Epithelial cell of prostate (primary cell): ENCODE data around the gene FAM174A.

Experiments
- DNase-seq: peaks from one replicate; pipeline ENCODE4 v3.0.0-alpha.2; 2011; ENCODE audit warnings: low read depth, low spot score
- H3K27ac ChIP-seq: fragments of 450-650 bp; 2 replicates; pipeline ENCODE4 v1.5.1; 2017; ENCODE audit warnings: mild to moderate bottlenecking

Gene FAM174A

DNA sequence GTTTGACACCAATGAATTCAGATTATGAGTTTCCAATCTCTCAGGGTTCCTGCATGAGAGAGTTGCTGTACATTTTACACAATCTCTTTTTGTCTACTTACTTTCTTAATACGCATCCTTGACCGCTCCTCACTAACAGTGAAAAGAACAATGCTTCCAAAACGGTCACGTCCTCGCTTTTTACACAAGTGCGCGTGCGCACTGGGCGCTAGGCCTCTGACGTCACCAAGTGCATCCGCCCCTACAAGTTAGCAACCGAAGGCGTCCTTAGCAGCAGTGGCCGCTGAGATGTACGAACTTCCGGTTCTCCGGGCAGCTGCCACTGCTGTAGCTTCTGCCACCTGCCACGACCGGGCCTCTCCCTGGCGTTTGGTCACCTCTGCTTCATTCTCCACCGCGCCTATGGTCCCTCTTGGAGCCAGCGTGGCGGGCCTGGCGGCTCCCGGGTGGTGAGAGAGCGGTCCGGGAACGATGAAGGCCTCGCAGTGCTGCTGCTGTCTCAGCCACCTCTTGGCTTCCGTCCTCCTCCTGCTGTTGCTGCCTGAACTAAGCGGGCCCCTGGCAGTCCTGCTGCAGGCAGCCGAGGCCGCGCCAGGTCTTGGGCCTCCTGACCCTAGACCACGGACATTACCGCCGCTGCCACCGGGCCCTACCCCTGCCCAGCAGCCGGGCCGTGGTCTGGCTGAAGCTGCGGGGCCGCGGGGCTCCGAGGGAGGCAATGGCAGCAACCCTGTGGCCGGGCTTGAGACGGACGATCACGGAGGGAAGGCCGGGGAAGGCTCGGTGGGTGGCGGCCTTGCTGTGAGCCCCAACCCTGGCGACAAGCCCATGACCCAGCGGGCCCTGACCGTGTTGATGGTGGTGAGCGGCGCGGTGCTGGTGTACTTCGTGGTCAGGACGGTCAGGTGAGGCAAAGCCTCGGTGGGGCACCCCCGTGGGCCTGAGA lies at the start of gene FAM174A:
Gene FAM174A (plus strand): TSS at position 315 of the 946 bp plus-strand sequence. CDS start 157 bp downstream, at position 472.
- peak within 1 kb of the TSS; percentile 66 for H3K27ac ChIP-seq
- DNase-seq, result peak; percentile 70

- no peak overlapping the region for H3K27ac ChIP-seq
- no peak for DNase-seq
These were observed 41.2 kb upstream of the FAM174A start for GRCh38 chr5:100493996-100494395.

DNA sequence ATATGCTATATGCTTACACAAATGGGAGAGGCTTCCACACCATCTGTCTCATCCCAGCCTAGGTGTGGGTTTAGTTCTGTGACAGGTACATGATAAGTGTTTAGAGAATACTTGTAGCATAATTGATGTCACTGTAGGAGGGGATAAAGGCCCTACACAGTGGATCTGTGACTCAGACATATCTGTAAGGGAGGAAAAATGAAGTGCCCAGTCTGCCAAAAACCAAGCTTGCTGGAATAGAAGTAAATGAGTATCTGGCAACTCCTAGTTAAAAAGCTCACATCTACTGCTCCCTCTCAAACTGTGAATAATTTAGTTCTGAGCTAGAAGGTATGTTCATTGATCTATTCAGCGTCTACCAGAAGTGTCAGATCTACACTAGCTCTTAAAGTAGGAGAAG lies 38.9 kb upstream of the FAM174A start:
- no peak for DNase-seq
- no peak overlapping the region for H3K27ac ChIP-seq

DNA sequence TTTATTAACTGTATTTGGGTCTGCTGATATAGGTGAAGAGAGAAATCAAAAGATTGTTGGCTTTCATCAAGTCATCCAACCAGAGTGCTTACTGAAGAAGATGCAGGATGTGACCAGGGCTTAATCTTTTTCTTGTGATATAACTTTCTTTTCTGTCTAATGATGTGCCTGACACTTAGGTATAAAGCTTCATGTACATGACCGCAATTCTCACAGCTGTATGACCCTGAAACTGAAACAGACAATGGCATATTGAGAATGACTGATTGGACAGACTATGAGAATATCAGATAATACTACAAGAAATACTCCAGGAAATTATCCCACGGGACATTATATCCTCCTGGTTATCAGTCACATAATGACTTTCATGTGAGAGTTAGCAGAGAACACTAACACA lies 32.5 kb upstream of the FAM174A start:
- no peak overlapping the region for H3K27ac ChIP-seq
- DNase-seq, result no peak

- peak; percentile 73 for DNase-seq
- peak overlapping the region; percentile 47 for H3K27ac ChIP-seq
These were observed 29.0 kb upstream of the FAM174A start for GRCh38 chr5:100505984-100506670.

GRCh38 chr5:100516285-100516684 lies 18.9 kb upstream of the FAM174A start:
- DNase-seq, result no peak
- H3K27ac ChIP-seq, result no peak overlapping the region

DNA sequence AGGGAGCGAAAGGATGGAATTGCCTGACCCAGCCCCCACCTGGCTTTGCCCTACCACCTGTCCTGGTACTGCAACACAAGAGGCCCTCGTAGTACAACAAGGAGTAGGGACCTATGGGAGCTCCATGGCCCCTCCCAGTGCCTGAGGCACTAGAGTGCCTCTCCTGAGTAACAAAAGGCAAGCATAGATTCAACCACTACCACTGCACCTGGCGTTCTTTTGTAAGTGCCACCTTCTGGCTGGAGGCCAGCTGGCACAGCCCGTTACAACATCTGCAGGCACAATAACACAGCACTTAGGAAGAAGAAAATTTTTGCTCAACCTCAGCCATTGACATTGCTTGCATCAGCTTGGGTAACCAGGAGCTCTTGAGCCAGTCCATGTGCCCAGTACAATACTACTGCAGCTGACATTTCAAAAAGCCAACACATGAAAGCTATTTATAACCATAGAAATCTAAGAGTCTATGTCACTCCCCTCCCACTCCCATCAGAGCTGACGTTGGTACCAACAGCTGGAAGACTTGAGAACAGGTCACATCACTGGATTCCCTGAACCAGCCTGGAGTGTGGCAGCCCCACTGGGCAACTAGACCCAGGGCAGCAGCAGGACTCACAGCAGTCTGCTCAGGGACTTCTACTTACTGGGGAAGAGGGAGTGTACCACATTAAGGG lies 17.7 kb upstream of the FAM174A start:
- peak; percentile 48 for DNase-seq
- no peak overlapping the region for H3K27ac ChIP-seq

DNA sequence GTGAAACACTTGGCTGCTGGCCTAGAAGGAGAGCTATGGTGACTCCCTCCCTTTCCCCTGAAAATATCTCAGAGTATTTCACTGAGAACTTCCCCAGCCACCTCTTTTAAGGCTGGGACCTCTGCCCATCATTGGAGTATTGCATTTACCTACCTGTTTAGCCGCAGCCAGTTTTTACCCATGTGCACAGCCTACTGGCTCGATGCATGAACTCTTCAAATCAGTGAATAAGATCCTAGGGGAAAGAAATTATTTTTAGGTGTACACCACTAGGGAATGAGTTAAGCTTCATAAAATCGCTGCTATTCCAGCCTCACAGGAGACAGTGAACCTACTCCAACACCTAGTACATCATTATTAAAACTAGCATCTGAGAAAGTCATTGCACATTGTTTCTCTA lies 16.8 kb upstream of the FAM174A start:
- H3K27ac ChIP-seq, result no peak overlapping the region
- DNase-seq, result no peak

GRCh38 chr5:100519075-100519474 lies 16.1 kb upstream of the FAM174A start:
- DNase-seq, result no peak
- H3K27ac ChIP-seq, result no peak overlapping the region

DNA sequence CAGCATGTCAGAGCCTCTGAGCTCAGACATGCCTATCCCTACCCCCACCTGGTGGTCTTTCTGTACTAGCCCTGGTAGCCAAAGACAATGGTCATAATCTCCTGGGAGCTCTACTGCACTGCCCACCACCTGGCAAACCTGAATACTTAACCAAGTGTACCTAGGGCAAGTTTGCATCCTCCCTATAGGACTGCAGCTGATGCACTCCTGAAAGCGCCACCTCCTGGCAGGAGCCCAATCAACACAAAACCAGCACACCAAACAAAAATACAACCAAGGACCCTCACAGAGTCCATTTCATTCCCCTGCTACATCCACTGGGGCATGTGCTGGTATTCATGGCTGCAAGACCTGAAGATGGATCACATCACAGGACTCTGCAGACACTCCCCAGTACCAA lies 14.8 kb upstream of the FAM174A start:
- H3K27ac ChIP-seq, result no peak overlapping the region
- DNase-seq, result no peak

GRCh38 chr5:100537946-100538345 lies 2.8 kb downstream of the FAM174A start:
- DNase-seq, result no peak
- H3K27ac ChIP-seq, result no peak overlapping the region

- H3K27ac ChIP-seq, result peak overlapping the region; percentile 40
- no peak for DNase-seq
These were observed 4.3 kb downstream of the FAM174A start for GRCh38 chr5:100539519-100539918.

DNA sequence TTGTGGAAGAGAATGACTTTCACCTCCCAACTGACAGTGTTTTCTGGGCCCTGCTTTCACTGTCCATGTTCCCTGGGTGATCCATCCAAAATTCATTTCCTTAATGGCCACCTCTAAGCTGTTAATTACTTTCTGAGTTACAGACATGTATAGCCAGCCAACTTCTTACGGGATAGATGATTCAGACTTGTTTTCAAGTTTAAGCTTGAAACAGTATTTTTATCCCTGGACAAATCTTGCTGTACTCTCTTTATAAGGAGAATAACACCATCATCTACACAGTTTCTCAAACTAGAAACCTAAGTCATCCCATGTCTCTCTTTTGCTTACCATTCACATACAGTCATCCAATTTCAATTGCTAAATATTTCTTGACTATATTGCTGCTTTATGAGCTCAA lies 6.9 kb downstream of the FAM174A start:
- H3K27ac ChIP-seq, result peak overlapping the region; percentile 32
- no peak for DNase-seq

- H3K27ac ChIP-seq, result no peak overlapping the region
- no peak for DNase-seq
These were observed 10.8 kb downstream of the FAM174A start for GRCh38 chr5:100546001-100546400.

DNA sequence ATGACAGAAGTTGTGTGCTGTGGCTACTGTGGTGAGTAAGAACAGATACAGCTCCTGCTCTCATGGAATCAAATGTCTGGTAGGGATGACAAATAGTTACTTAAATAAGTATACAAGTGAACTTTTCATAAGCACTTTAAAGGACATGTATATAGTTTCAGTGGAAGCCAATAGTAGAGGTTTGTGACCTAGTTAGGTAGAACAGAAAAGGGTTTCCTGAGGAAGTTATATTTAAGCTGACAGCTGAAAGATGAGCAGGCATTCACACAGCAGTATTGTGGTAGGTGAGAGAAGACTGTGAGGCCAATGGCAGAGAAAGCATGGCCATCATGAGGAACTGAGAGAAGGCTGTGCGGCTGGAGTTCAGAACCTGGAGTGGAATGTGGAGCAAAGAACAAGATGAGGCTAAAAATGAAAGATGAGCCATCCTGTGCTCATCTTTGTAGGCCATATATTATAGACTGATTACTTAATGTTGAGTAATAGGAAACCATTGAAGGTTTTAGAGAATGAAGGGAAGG lies 15.4 kb downstream of the FAM174A start:
- no peak for DNase-seq
- peak overlapping the region; percentile 61 for H3K27ac ChIP-seq

GRCh38 chr5:100551183-100551582 lies 16.0 kb downstream of the FAM174A start:
- no peak for DNase-seq
- peak overlapping the region; percentile 61 for H3K27ac ChIP-seq

DNA sequence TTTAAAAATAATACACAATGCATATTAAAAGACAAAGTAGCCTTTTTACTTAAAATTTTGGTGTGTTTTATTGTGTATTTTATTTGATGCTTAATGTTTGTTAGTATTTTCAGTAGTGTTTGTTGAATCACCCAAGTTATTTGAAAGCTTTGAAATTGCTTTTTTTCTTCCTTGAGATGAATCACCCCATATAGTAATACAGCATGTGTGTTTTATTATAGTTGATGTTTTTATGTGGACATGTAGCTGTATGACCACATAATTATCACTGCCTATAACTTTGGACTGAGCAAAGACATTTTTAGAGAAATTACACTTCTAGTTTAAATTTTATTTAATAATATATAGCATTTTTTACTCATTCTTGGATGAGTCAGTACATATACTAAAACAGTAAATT lies 18.0 kb downstream of the FAM174A start:
- DNase-seq, result no peak
- no peak overlapping the region for H3K27ac ChIP-seq

DNA sequence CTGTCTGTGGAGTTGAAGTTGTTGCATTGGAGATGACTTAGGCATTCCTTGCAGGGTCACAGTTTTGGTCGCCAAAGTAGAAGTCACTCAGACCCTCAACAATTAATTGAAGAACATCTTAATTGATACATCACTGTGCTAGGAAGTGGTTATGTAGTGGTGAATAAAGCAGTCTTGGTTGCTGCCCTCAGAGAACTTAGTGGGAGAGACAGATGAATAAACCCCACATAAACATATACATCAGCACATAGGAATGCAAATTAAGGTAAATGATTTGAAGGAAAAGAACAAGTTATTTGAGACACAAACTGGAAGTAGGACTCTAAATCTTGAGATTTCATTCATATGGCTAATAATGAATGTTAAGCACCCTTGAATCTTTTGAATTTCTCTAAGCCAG lies 25.7 kb downstream of the FAM174A start:
- DNase-seq, result no peak
- H3K27ac ChIP-seq, result no peak overlapping the region

GRCh38 chr5:100562821-100563220 lies 27.6 kb downstream of the FAM174A start:
- H3K27ac ChIP-seq, result no peak overlapping the region
- DNase-seq, result no peak

- no peak overlapping the region for H3K27ac ChIP-seq
- DNase-seq, result no peak
These were observed 31.4 kb downstream of the FAM174A start for GRCh38 chr5:100566382-100567141.
